HCEC 1CT (cell line): ENCODE measurements around the gene PPFIBP2.

Experiments
- DNase-seq: peaks from one replicate; pipeline ENCODE4 v3.0.0-alpha.2; 2017

PPFIBP2 gene

GRCh38 chr11:7513234-7514098, at the start of gene PPFIBP2:
PPFIBP2 (plus strand) TSS chr11:7513999; CDS start chr11:7549476, 35,477 bp downstream.
- DNase-seq: peak; percentile 60

GRCh38 chr11:7467652-7468051, 46.1 kb upstream of the PPFIBP2 start:
- peak; percentile 22 for DNase-seq

GRCh38 chr11:7469351-7469865, 44.4 kb upstream of the PPFIBP2 start:
- DNase-seq: no peak

- no peak for DNase-seq
Observed at GRCh38 chr11:7471071-7471470, 42.7 kb upstream of the PPFIBP2 start.

GRCh38 chr11:7473717-7474116, 40.1 kb upstream of the PPFIBP2 start:
- no peak for DNase-seq

GRCh38 chr11:7480113-7480512, 33.7 kb upstream of the PPFIBP2 start:
- peak; percentile 37 for DNase-seq

- DNase-seq: no peak
Observed at GRCh38 chr11:7484131-7484530, 29.7 kb upstream of the PPFIBP2 start.

GRCh38 chr11:7484645-7485044, 29.2 kb upstream of the PPFIBP2 start:
- DNase-seq: no peak

GRCh38 chr11:7485186-7486097, 28.4 kb upstream of the PPFIBP2 start, which contains the start of gene OLFML1:
OLFML1 (plus strand) TSS chr11:7485506; CDS start chr11:7485876, 370 bp downstream.
- DNase-seq: no peak

- DNase-seq: no peak
Observed at GRCh38 chr11:7486098-7486780, 27.6 kb upstream of the PPFIBP2 start.

GRCh38 chr11:7486781-7487140, 27.0 kb upstream of the PPFIBP2 start:
- DNase-seq: no peak

GRCh38 chr11:7487360-7487759, 26.4 kb upstream of the PPFIBP2 start:
- no peak for DNase-seq

- DNase-seq: no peak
Observed at GRCh38 chr11:7488681-7489080, 25.1 kb upstream of the PPFIBP2 start.

- no peak for DNase-seq
Observed at GRCh38 chr11:7489376-7489775, 24.4 kb upstream of the PPFIBP2 start.

GRCh38 chr11:7490054-7490453, 23.7 kb upstream of the PPFIBP2 start:
- DNase-seq: peak; percentile 87

- DNase-seq: peak; percentile 22
Observed at GRCh38 chr11:7490535-7490934, 23.3 kb upstream of the PPFIBP2 start.

GRCh38 chr11:7492253-7492652, 21.5 kb upstream of the PPFIBP2 start:
- DNase-seq: no peak

GRCh38 chr11:7493670-7494069, 20.1 kb upstream of the PPFIBP2 start:
- no peak for DNase-seq

- DNase-seq: no peak
Observed at GRCh38 chr11:7494086-7494745, 19.6 kb upstream of the PPFIBP2 start.

- DNase-seq: no peak
Observed at GRCh38 chr11:7495882-7496551, 17.8 kb upstream of the PPFIBP2 start.

- no peak for DNase-seq
Observed at GRCh38 chr11:7498193-7498592, 15.6 kb upstream of the PPFIBP2 start.

GRCh38 chr11:7499081-7499480, 14.7 kb upstream of the PPFIBP2 start:
- DNase-seq: no peak
